Measurements from ENCODE around the gene CLP1.

Gene CLP1

DNA sequence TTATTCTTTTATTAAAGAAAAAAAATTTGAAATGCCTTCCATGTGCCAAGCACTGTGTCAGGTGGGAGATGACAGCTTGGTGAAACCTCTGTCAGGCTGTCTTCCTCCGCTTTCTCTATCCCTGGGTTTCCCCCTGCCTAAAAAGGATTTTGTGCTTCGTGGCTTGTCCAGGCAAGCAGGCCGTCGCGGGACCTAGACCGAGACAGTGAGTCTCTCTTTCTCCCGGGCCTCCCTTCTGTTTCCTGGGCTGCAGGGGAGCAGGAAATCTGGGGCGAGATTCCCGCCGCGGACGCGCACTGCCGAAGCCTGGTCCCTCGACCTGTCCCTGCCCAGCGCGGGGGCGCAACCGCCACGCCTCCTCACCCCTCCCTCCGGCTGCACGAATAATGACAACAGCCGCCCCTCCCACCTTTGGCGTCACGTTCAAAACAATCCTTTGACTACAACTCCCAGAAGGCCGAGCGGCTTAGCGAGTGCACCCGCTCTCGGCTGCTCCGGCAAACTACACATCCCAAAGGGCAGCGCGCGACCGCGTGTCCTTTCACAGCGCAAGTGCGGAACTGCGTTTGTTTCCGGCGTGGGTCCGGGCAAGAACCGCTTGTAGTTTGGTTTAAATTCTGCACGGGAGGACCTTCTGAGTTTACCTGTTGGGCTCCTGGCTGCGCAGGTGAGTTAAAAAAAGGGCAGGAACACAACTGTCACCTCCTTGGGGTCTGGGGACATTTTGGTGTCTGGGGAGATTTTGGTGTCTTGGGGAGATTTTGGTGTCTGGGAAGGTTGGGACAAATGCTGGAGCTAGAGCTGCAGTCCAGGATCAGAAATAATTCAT, at the start of gene CLP1:
Gene CLP1, plus strand, starts transcription at position 569 of the 829 bp plus-strand sequence. CDS start 1,715 bp downstream, outside the sequence.
- peak; percentile 100 for DNase-seq

DNA sequence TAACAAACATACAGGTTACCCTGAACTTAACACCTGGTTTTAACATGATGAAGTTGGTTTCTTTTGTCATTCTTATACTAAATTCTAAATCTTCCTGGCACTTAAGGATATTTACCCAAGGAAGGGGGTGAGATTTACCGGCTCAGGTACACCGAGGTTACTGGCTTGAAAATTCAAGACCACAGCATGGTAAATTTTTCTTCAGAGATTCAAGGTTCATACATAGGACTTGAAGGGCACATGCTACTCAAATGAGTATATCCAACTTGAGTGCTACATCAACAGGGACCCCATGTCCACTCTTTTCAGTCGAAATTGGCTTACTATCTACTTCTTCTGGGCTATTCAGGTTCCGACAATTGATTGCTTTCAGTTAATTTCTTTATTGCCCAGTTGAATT, 47.4 kb upstream of the CLP1 start:
- DNase-seq: no peak

DNA sequence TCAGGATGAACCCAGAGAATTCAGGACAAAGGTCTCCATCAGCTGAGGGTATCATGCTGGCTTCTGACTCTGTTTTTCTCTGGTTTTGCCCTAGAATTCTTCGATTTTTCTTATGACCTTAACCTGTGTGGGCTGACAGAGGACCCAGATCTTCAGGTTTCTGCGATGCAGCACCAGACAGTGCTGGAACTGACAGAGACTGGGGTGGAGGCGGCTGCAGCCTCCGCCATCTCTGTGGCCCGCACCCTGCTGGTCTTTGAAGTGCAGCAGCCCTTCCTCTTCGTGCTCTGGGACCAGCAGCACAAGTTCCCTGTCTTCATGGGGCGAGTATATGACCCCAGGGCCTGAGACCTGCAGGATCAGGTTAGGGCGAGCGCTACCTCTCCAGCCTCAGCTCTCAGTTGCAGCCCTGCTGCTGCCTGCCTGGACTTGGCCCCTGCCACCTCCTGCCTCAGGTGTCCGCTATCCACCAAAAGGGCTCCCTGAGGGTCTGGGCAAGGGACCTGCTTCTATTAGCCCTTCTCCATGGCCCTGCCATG, 43.3 kb upstream of the CLP1 start:
- no peak for DNase-seq

DNA sequence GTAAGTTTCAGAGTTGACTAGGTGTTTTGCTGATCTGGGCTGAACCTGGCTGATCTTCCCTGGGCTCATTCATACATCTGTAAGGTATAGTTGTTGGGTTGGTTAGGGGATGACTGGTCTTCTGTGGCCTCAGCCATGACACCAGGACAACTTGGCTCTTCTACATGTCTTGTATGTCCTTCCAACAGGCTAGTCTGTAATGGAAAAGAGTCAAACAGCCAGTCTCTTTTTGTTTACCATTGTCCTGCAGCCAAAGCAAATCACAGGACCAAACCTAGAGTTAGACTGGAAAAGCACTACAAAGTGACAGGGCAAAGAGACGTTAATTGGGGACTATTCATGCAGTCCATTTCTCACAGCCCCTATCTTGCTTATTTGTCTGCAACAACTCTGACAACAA, 42.3 kb upstream of the CLP1 start:
- no peak for DNase-seq

DNA sequence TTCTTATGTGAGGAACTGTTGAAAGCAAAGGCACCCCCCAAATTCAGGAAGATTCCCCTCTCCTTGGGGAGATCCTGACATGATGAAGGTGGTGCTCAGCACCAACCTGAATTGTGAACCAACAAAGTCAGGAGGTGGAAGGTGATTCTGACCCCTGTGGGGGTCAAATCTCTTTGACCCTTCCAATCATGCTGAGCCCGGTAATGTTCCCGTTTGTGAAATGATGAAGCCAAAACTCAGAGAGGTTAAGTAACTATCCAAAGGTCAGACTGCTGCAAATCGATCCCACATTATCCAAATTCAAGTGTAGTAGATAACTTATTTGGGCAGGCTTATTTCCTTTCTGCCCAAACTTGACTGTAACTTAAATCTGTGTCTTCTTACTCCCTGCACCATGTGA, 41.0 kb upstream of the CLP1 start:
- no peak for DNase-seq

DNA sequence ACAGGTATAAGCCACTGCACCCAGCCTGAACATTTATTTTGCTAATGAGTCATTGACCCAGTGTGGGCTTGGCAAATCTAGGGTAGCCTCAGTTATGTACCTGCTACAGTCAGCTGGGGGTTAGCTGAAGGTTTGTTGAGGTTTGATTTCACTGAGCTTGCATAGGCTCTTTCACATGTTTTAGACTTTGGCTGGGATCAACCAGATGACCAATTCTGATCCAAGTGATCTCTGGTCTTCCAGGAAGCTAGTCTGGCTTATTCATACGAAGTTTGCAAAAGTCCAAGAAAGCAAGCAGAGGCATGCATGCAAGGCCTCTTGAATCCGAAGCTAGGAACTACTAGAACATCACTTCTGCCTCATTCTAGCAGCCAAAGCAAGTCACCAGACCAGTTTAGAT, 39.1 kb upstream of the CLP1 start:
- DNase-seq: no peak

DNA sequence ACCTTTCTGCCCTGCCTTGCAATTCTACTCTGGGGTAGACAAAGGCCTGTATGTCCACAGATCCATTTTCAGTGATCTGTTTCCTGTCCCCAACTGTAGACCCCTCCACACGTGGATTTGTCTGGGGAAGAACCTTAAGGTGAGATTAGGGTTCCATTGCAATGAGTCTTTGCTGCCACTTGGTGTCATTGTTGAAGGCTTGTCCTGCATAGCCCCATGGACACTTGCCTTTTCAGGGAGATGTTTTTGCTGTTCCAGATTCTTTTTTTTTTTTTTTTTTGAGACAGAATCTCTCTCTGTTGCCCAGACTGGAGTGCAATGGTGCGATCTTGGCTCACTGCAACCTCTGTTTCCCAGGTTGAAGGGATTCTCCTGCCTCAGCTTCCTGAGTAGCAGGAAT, 38.2 kb upstream of the CLP1 start:
- no peak for DNase-seq

DNA sequence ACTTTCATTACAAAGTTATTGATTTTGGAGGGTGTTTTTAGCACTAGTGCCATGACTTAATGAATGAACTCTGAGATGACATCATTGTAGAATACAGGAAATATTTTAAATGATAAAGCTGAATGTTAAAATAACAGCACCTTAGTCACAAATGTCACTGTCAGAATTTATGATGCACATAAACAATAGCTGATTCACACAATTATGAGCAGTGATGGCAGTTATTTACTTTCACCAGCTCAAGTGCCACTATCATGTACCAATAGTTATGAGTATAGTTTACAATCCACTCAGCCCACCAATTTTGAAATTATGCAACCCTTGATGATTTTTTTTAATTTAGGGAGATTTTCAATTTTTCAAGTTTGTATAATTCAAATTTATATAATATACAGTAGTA, 37.1 kb upstream of the CLP1 start:
- DNase-seq: no peak

DNA sequence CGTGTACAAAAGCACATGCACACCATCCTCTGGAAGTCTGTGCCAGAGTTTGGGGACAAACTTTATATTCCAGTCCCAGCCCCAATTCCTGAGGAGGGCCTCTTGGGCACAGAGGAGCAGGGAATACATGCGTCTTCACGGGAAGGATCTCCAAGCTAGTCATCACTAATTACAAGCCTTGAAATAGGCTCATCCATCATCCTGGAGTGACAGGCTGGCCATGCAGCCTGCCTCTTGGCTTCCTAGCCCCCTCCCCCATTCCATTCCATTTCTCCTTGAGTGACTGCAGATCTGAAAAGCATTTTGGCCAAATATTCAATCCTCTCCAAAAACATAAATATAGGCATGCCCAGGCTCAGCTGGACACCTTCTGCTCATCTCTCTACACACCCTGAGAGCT, 35.3 kb upstream of the CLP1 start:
- no peak for DNase-seq

DNA sequence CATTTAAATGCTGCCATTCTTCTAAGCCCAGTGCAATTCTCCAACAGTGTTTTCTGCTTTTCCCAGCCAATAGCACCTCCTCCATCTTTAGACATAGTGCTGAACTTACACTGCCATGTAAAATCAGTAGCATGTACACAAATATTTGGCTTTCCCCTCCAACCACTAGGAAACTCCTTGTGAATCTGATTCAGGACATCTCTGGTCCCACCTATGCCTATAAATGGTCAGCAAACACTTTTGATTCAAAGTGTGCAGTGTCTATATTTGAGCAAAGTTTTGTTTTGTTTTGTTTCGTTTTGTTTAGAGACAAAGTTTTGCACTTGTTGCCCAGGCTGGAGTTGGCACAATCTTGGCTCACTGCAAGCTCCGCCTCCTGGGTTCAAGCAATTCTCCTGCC, 32.7 kb upstream of the CLP1 start:
- DNase-seq: no peak

DNA sequence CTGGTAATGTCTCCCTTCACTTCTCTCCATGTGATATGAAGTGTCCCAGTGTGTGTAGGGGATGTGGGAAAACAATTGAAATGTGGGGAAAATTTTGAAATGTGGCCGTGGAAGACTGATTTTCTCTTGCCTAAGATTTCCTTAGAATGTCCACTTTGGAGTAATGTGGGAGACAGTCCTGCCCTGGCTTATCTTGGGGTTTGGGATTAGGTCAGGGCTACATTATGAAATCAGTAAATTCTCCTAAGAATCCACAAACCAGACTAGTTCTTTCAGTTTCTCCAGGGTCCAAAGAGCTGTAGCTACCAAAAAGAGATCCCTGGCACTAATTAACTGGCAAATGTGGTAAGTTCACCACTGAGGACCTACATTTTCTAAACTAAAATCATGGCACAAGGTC, 30.7 kb upstream of the CLP1 start:
- DNase-seq: no peak

DNA sequence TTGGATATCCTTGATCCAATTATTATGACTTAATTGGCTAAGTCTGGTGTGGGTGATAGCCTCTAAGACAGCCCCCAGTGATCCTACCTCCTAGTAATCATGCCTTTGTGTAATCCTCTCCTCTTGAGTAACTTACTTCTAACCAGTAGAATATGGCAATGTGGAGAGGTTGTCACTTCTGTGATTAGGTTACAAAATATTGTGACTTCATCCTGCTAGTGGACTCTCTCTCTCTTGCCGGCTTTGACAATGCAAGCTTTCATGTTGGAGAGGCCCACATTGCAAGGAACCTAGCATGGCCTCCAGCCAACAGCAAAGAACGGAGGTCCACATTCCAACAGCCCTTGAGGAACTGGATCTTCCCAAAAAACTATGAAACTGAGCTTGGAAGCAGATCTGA, 27.4 kb upstream of the CLP1 start:
- DNase-seq: no peak

DNA sequence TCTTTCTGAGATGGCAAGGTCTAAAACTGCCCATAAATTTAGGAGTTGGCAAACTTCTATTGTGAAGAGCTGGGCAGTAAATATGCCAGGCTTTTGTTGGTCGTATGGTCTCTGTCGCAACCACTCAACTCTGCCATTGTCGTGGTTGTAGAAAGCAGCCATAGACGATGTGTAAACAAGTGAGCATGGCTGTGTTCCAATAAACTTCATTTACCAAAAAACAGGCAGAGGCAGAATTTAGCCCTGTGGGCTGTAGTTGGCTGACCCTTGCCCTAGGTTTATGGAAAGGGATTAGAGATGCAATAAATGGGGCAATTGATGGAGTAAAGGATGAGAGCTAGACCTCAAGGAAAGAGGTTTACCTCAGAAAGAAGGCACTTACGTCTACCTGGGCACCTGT, 25.4 kb upstream of the CLP1 start:
- no peak for DNase-seq

DNA sequence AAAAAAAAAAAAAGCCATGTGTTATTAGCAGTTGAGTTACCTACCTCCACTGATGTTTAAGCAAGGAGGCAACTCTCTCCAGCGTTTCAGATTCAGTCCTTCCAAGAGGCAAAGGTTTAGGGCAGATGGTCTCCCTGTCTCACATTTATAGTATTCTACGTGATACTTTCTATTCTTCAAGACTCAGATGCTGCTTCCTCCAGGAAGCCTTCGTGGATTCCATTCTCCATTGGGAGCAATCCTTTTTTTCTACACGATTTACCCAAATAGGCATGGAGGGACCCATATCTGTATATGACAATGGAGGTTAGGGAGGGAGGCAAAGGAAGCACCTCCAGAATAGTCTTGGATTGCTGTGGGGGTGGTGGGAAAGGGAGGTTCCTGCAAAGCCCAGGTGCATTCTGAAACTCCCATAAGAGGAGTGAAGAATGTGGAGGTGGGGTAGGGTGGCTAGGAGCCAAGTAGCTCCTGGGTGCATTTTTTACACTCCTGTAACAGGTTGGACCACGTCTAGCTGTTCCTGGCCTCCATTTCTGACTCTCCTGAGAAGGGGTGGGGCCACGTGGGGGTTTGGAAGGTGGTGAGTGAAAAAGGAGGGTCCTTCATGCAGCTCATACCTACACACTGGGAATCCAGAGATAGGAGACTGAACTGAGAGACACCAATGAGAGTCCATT, 24.0 kb upstream of the CLP1 start:
- no peak for DNase-seq

DNA sequence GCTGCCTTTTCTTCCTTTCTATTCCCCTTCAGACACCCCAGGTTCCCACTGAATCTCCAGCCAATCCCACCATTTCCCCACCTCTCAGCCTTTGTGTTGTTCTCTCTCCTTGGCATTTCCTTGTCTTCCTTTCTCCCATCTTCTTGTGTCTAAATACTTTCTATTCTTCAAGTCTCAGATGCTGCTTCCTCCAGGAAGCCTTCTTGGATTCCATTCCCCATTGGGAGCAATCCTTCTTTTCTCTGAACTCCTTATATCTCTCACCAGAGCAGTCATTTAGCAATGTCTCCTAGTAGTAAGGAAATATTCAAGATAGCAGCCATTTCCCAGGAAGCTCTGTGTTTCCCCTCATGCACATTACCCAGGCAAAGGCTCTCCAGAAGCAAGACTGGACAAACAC, 23.3 kb upstream of the CLP1 start:
- no peak for DNase-seq

DNA sequence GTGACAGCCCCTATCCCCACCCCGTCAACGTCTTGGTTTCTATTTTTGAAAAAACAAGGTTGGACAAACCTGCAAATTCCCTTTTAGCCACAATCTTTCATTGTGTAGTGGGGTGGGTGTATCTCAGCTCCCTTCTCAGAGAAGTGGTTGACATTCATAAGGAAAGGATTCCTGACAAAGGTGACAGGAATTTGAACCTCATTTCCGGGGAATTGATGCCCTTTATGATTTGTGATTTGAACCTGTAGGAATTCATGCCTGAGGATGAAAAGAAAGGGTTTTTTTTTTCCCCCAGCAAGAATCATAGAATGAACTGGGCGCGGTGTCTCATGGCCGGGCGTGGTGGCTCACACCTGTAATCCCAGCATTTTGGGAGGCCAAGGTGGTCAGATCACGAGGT, 22.3 kb upstream of the CLP1 start:
- no peak for DNase-seq

DNA sequence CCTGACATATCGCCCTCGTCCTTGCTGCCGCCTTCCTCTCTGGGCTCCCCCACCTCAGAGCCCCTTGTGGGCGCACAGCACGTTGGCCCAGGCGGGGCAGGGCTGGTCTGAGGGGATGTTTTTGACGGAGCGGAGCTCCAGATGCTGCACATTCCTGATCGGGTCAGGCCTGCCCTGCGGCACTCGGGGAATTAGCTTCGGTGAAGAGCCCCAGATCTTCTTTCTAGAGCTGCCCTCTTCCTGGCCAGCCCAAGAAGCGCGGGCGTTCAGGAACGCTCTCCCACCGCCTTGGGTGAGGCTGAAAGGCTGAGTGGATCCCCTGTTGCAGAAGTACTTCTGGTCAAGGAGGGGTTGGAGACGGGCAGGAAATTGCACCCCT, 19.9 kb upstream of the CLP1 start:
- peak; percentile 15 for DNase-seq

DNA sequence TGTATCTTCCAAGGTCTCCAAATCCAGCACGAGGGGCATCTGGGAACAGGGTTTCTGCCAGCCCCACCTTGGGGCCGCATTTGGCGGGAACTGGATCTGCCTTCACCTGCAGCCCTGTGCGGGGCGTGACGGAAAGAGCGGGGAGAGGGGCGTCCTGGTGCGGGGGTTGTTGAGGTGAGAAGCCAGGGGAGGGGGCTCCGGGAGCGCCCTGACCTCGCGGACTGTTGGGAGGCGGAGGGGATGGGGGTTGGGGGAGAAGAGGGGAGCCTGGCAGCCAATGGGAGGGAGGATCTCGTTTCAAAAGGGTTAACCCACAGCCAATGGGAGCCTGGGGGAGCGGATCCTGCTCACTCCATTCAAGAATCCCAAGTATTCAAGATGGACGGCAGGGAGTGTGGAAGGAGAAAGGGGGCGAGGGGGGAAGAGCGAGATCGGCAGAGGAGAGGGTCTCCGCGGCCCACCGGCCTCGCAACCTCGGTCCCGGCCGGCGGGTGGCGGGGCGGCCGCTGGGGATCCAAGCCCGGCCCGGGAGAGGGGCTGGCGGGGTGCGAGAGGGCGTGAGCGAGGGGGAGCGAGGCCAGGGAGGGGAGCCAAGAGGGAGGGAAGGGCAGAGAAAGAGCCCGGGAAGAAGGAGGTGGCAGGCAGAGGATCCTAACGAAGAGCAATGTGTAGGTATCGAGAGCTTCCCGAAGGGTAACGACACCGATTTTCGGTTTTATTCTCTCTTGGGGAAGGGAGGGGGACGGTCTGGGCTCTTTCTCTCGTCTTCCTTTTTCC, 19.4 kb upstream of the CLP1 start:
- peak; percentile 72 for DNase-seq

DNA sequence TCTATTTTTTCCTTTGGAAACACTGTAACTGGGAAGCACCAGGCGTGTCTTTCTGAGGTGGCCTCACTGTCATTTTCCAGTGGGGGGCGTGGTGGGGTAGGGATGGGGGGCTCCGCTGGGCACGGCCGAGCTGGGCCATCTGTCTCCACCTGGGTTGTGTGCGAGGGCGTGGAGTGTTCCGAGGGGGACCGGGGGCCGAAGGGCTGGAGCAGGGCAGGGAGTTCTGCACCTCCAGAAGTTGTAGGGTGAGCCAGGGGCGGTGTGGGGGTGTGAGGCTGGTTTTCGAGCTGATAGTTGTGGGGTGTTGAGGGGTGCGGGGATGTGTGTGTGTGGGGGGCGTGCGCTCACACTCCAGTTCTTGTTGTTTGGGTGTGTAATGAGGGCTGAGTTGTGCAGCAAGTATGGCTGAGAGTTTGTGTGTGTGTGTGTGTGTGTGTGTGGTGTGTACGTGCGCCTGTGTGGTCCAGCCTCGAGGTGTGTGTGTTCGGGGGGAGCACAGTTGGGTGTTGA, 18.7 kb upstream of the CLP1 start:
- peak; percentile 34 for DNase-seq

DNA sequence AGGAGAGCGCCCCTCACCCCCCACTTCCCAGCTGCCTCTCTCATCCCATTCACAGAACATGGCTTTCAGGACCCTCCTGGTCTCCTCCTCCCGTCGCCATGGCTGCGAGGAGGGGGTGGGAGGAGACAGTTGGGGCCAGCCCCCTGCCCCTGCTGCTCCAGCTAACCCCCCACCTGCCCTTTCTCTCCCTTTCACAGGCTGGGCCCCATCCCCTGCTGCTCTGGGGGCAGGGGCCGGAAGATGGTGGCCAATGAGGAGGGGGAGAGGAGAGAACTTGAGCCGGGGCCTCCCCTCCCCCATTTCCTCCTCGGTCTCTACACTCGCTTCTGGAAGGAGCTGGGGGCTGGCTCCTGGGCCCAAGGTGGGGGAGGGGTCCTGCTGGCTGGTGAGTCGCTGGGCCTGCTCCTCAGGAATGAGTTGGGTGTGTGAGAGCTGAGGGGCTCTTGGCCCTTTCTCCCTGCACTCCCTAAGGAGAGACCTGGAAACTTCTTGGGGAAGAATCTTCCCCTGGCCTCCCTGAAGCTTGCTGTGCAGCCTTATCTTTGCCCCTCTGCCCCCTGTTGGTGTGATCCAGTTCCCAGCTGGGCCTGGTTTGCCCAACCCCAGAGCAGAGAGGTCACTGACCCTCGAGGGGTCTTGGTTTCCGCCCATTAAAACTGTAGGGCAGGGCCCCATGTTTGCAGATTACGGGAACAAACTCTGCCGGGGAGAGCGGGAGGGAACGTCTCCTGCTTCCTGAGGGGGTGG, 18.1 kb upstream of the CLP1 start:
- peak; percentile 42 for DNase-seq

DNA sequence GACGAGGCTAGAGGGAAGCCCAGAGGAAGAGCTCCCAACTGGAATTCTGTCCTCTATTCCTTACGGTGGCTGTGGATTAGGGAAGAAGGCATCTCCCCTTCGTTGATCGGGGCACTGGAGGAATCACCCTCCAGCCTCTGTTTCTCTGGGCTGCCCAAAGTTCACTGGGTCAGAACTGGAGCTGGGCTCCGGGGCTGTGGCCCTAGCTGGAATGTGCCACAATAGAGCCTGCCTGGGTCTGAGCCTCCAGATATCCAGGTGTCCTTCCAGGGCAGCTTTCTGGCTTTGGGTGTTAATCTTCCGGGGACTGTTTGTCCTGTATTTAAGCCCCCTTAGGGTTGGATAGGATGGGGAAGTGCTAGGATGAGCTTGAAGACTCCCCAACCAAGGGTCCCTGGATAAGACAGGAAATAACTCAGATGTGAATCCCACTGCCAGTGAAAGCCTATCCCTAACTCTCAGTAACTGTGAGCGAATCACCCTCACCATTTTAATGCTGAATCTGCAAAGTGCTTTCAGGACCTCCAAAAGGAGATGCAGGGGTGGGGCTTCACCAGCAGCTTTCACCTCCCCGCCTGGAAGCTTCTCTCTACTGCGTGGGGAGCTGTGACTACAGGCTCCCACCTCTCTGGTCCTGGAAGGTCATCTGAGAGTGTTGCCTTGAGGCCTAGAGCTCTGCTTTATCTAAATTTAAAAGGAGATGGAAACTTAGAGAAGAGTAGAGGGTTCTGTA, 17.3 kb upstream of the CLP1 start:
- no peak for DNase-seq

Data from hematopoietic multipotent progenitor cell treated with erythropoietin and hydrocortisone succinate and interleukin-3 and kit ligand, for 6 days (in vitro differentiated cells).